HepG2 (cell line): ENCODE results near the gene ZDBF2. TPM values are rescaled to one million over a fixed set of nuclear protein-coding genes. Genes with fewer than 3 reads are reported as not detected.
A peak's percentile ranks its signal among the peaks of the same experiment; 100 is the strongest.

ENCODE experiments used
- ATAC-seq: fragments of 200-7000 bp; cut with Tn5 transposase; 3 replicates; pipeline ENCODE4 v1.9.1; 2020; ENCODE audit warnings: mild to moderate bottlenecking, moderate library complexity
- BruUV-seq: library from RNA; stranded (reverse); fragments of 400-500 nt; replicated peaks from 2 replicates; lab custom pipeline; 2021; lab: Mats Ljungman, UMichigan
- CTCF ChIA-PET: fragments of 300-600 bp; formaldehyde crosslinking; extraction: SDS; loops from one replicate; lab custom pipeline; 2021; ENCODE audit warnings: low total read pairs, inconsistent platforms, low intra/inter-chr PET ratio; lab: Yijun Ruan, JAX
- POLR2A ChIA-PET: fragments of 350-600 bp; sonication (Branson Sonifier 250); formaldehyde crosslinking; loops from one replicate; lab custom pipeline; 2020; ENCODE audit warnings: antibody characterized with exemption, inconsistent platforms; lab: Yijun Ruan, JAX
- DNase-seq: peaks from one replicate; pipeline ENCODE4 v3.0.0-alpha.2; 2015; ENCODE audit warnings: low spot score
- FAIRE-seq: peaks from 3 replicates; lab custom pipeline; 2011; peaks lifted over from hg19 to GRCh38; lab: Jason Lieb, UNC
- H2AFZ ChIP-seq: one replicate; pipeline ENCODE4 v1.6.1; 2011; ENCODE audit warnings: low read length, inconsistent platforms
- H3K27ac ChIP-seq: fragments of 300-600 bp; 3 replicates; pipeline ENCODE4 v1.8.0; 2011; ENCODE audit warnings: mixed run types, mild to moderate bottlenecking, mixed read lengths, low read length, inconsistent platforms; ENCODE audit not compliant: insufficient read depth; ENCODE audit errors: extremely low read length
- H3K27me3 ChIP-seq, 2 experiments: fragments of 200-600 bp in 1 of 2; 2 replicates in 1 of 2; 3 replicates in 1 of 2; pipeline versions ENCODE4 v1.6.0 to v1.8.0; 2011; ENCODE audit warnings: low read length in 2 of 2, mild to moderate bottlenecking in 2 of 2, moderate library complexity in 2 of 2, inconsistent platforms in 1 of 2; ENCODE audit not compliant: insufficient read depth in 2 of 2, control insufficient read depth in 1 of 2
- H3K36me3 ChIP-seq, 2 experiments: fragments of 200-600 bp in 1 of 2; replicated peaks in 1 of 2; 2 replicates in 1 of 2; 3 replicates in 1 of 2; pipeline versions ENCODE4 v1.5.1 to v1.8.0; 2011; ENCODE audit warnings: low read length in 2 of 2, inconsistent platforms in 1 of 2; ENCODE audit not compliant: insufficient read depth in 2 of 2, control insufficient read depth in 1 of 2
- H3K4me1 ChIP-seq: 2 replicates; pipeline ENCODE4 v1.5.1; 2012; ENCODE audit warnings: low read length, inconsistent platforms; ENCODE audit not compliant: insufficient read depth
- H3K4me2 ChIP-seq: 2 replicates; pipeline ENCODE4 v1.6.0; 2011; ENCODE audit warnings: low read depth, low read length, inconsistent platforms
- H3K4me3 ChIP-seq, 3 experiments: fragments of 200-600 bp in 1 of 3; sonication (generic), shearing (Covaris generic) in 1 of 3; replicated peaks in 1 of 3; 2 replicates each; pipeline ENCODE4 v1.5.1; 2011 to 2016; ENCODE audit warnings: low read length in 3 of 3, inconsistent platforms in 2 of 3, low read depth in 2 of 3, mild to moderate bottlenecking in 2 of 3, control low read depth in 1 of 3, mixed read lengths in 1 of 3; ENCODE audit not compliant: insufficient read depth in 1 of 3
- H3K79me2 ChIP-seq: one replicate; pipeline ENCODE4 v1.6.1; 2011; ENCODE audit warnings: low read length, inconsistent platforms; ENCODE audit not compliant: insufficient read depth
- H3K9ac ChIP-seq: 2 replicates; pipeline ENCODE4 v1.6.0; 2011; ENCODE audit warnings: mild to moderate bottlenecking, low read depth, low read length, inconsistent platforms; ENCODE audit not compliant: insufficient read depth
- H3K9me3 ChIP-seq: 2 replicates; pipeline ENCODE4 v1.5.1; 2012; ENCODE audit warnings: mild to moderate bottlenecking, low read length
- H4K20me1 ChIP-seq: 2 replicates; pipeline ENCODE4 v1.6.0; 2011; ENCODE audit warnings: inconsistent platforms, mild to moderate bottlenecking, low read length, moderate library complexity; ENCODE audit not compliant: insufficient read depth
- CEBPG ChIP-seq: IDR thresholded peaks from 2 replicates; pipeline ENCODE4 v1.6.1; 2016
- HCFC1 ChIP-seq: fragments of 150-350 bp; IDR thresholded peaks from 2 replicates; pipeline ENCODE4 v1.6.1; 2014; ENCODE audit warnings: low read depth, low read length
- MAFF ChIP-seq: IDR thresholded peaks from 2 replicates; pipeline ENCODE4 v1.6.1; 2011; ENCODE audit warnings: low read depth, low read length, improper control_type of control experiment
- MAFK ChIP-seq, 2 experiments: IDR thresholded peaks in 1 of 2; conservative IDR thresholded peaks in 1 of 2; 2 replicates each; pipeline ENCODE4 v1.6.1; 2011; ENCODE audit warnings: improper control_type of control experiment in 2 of 2, low read length in 2 of 2
- ZNF629 ChIP-seq: sonication (generic); formaldehyde crosslinking; conservative IDR thresholded peaks from 2 replicates; pipeline ENCODE4 v1.5.0; 2020; ENCODE audit warnings: missing genetic modification reagents
- ZNF83 ChIP-seq: sonication (generic); formaldehyde crosslinking; IDR thresholded peaks from 2 replicates; pipeline ENCODE4 v1.4.0; 2020; ENCODE audit warnings: missing genetic modification reagents, mild to moderate bottlenecking, borderline replicate concordance
- WGBS: methylation state at CpG from one replicate; pipeline ENCODE4 v1.1.6; 2017; ENCODE audit warnings: low lambda C conversion rate; 5-methylcytosine and 5-hydroxymethylcytosine counted together
- in situ Hi-C: cut with HindIII; loops from 2 replicates; pipeline ENCODE4 v1.10.0; 2017; ENCODE audit warnings: low pct_unique_long_range_greater_than_20kb; ENCODE audit not compliant: extremely low pct_ligation_motif_present
- intact Hi-C: fragments of 100-400 bp; cut with micrococcal nuclease; formaldehyde crosslinking; loops from one replicate; pipeline ENCODE4 v1.10.0; 2022; ENCODE audit not compliant: unreplicated experiment
- polyA plus RNA-seq, 8 experiments: library from polyadenylated mRNA; depleted of rRNA in 3 of 8; stranded (reverse) in 7 of 8; unstranded in 1 of 8; fragments of >200 nt; fragmentation: Illumina TruSeq in 4 of 8; extraction: Trizol in 4 of 8; gene quantifications; 2 replicates each; pipeline versions ENCODE4 v1.2.1 to v1.2.3, GENCODE V29; 2011 to 2016; ENCODE audit warnings: low read depth in 4 of 8, missing spikeins in 1 of 8, mixed read lengths in 1 of 8; ENCODE audit not compliant: insufficient read depth in 1 of 8
- total RNA-seq, 5 experiments: library from RNA; depleted of rRNA; stranded (reverse); fragments of >200 nt; fragmentation: Illumina TruSeq; extraction: Trizol; gene quantifications; 2 replicates each; pipeline ENCODE4 v1.2.3, GENCODE V29; 2016; ENCODE audit warnings: low read depth in 1 of 5
- TF ChIP-seq, protein P1 (sequence below): sonication (generic); formaldehyde crosslinking; IDR thresholded peaks from 2 replicates; pipeline ENCODE4 v1.4.0; 2020; ENCODE audit warnings: missing genetic modification reagents

ZDBF2 gene
- total and polyA plus RNA-seq, 2 of the 13 experiments (the other 11 are each of a cell fraction or from before 2014, with no cell fraction given): 1.5 to 2.0 TPM

GRCh38 chr2:206232287-206233035, 42.0 kb upstream of the ZDBF2 start:
- 28% methylated on average over 7 of the region's 7 CpGs for WGBS
- H3K79me2 ChIP-seq: no peaks in the 10 kb centered on the region
- no peak overlapping the region for H3K4me3 ChIP-seq
- H2AFZ ChIP-seq: no peak overlapping the region
- no peak overlapping the region for H3K27ac ChIP-seq
- ATAC-seq (no peak), DNase-seq (no peak), FAIRE-seq (no peak)
- peaks cover 0 to 8% of the 10 kb centered on the region in 2 experiments; a peak in 1 of 5 replicates for H3K27me3 ChIP-seq
- H3K9me3 ChIP-seq: no peaks in the 10 kb centered on the region
- ChIA-PET CTCF (no interaction called here), POLR2A (no interaction called here)
- H3K36me3 ChIP-seq: no peaks in the 10 kb centered on the region
- BruUV-seq: no TSS peak
- no peaks in the 10 kb centered on the region for H3K4me1 ChIP-seq
- H3K9ac ChIP-seq: no peak overlapping the region
- H3K4me2 ChIP-seq: no peak overlapping the region
- H4K20me1 ChIP-seq: no peaks in the 10 kb centered on the region
- TF ChIP-seq CEBPG (CRISPR knock-in tag) (no peak), ZNF83 (CRISPR knock-in tag) (no peak)
- TF ChIP-seq, all 625 proteins: peak for 0
- intact Hi-C loops: no loop called here
- in situ Hi-C loops: no loop called here

DNA sequence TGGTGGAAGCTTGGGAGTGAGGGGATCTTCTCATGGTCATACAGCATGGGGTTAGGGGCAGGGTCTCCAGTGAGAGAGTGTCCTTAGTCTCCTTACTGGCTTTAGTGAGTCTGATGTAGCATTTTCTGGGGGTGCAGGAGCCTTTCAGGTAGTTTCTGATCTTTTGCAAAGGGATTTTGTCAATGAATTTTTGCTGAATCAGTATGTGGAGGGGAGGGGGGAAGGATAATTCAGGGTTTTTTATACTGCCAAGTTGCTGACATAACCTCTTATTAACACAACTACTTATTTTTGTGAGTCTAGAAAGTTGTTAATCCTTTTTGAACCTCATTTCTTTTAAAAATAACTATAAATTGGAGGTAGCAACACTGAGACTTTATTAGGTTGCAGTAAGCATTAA, 35.3 kb upstream of the ZDBF2 start:
- FAIRE-seq (no peak), ATAC-seq (no peak), DNase-seq (no peak)
- Histone ChIP-seq H3K9ac (no peak overlapping the region), H3K36me3 (no peaks in the 10 kb centered on the region), H3K9me3 (no peaks in the 10 kb centered on the region), H3K4me2 (no peak overlapping the region), H3K4me3 (no peak overlapping the region), H4K20me1 (no peaks in the 10 kb centered on the region), H3K79me2 (no peaks in the 10 kb centered on the region), H3K27ac (no peak overlapping the region), H2AFZ (no peak overlapping the region), H3K4me1 (no peaks in the 10 kb centered on the region), H3K27me3 (0 out of 5 replicates have a peak, but pooled peaks cover 0 to 19% of the 10 kb centered on the region in 2 experiments)
- ChIA-PET CTCF (no interaction called here), POLR2A (no interaction called here)
- in situ Hi-C loops (no loop called here), intact Hi-C loops (no loop called here)
- no TSS peak for BruUV-seq
- TF ChIP-seq ZNF629 (no peak), MAFK (conservative IDR thresholded peaks at IDR 0.05 in 1 of 2, IDR thresholded peaks at IDR 0.05 in 1 of 2; ENCODE audit: low read length in 2 of 2) (peak; percentile 55 to 77), MAFF (peak; percentile 64), HCFC1 (no peak)
- TF ChIP-seq, protein P1, sequence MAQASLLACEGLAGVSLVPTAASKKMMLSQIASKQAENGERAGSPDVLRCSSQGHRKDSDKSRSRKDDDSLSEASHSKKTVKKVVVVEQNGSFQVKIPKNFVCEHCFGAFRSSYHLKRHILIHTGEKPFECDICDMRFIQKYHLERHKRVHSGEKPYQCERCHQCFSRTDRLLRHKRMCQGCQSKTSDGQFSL (CRISPR knock-in tag): no peak
- TF ChIP-seq, all 625 proteins: peak for 2
